ENCODE measurements around the gene KCNN2. TPM values are rescaled to one million over a fixed set of nuclear protein-coding genes. Genes with fewer than 3 reads are reported as not detected.

Gene KCNN2
- total and polyA plus RNA-seq, 2 donors (not counting 1 experiment from before 2014, with no cell fraction given), result 0.08 to 0.50 TPM

DNA sequence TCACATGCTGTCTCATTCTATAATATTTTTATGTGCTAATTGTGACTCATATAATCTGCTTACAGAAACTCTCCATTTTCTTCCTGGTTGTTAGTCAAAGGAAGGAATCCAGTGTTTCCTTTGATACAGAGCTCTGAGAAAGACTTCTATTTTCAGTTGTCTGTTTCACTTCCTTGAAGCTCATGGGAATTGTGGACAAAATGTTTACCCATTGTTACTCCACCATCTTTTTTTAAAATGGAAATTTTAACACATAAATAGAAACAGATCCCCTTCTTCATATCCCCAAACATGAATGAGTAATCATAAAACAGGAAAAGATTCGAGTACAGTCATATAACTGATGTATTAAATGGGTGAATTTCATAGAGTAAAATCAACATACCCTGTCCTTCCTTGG, 42.0 kb upstream of the KCNN2 start:
- no peak for TF ChIP-seq EZH2 (IDR thresholded peaks at IDR 0.05; ENCODE audit: low read length, missing control alignments)
- TF ChIP-seq, protein P1, sequence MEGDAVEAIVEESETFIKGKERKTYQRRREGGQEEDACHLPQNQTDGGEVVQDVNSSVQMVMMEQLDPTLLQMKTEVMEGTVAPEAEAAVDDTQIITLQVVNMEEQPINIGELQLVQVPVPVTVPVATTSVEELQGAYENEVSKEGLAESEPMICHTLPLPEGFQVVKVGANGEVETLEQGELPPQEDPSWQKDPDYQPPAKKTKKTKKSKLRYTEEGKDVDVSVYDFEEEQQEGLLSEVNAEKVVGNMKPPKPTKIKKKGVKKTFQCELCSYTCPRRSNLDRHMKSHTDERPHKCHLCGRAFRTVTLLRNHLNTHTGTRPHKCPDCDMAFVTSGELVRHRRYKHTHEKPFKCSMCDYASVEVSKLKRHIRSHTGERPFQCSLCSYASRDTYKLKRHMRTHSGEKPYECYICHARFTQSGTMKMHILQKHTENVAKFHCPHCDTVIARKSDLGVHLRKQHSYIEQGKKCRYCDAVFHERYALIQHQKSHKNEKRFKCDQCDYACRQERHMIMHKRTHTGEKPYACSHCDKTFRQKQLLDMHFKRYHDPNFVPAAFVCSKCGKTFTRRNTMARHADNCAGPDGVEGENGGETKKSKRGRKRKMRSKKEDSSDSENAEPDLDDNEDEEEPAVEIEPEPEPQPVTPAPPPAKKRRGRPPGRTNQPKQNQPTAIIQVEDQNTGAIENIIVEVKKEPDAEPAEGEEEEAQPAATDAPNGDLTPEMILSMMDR (conservative IDR thresholded peaks at IDR 0.05 in 1 of 2, IDR thresholded peaks at IDR 0.05 in 1 of 2; ENCODE audit: low read depth in 1 of 2, low read length in 2 of 2), result no peak
- H3K4me2 ChIP-seq (ENCODE audit: extremely low read depth, insufficient read depth, low read length), result no peak overlapping the region
- H2AFZ ChIP-seq (ENCODE audit: low read length), result no peak overlapping the region
- no peaks in the 10 kb centered on the region for H3K4me1 ChIP-seq (ENCODE audit: control insufficient read depth, extremely low read depth, insufficient read depth, low read length)
- no peaks in the 10 kb centered on the region for H4K20me1 ChIP-seq (ENCODE audit: control insufficient read depth, extremely low read depth, insufficient read depth, low read length)
- no peaks in the 10 kb centered on the region for H3K27me3 ChIP-seq (ENCODE audit: control insufficient read depth, insufficient read depth, low read length)
- no peak overlapping the region for H3K4me3 ChIP-seq (replicated peaks in 1 of 4; ENCODE audit: control extremely low read depth in 1 of 4, insufficient read depth in 1 of 4, low read depth in 3 of 4, low read length in 4 of 4)
- peak in 1 of 2 donors; percentile 40 for DNase-seq (ENCODE audit: low read depth in 2 of 2)
- no peak overlapping the region for H3K27ac ChIP-seq (ENCODE audit: insufficient read depth, low read length)
- no peak overlapping the region for H3K9ac ChIP-seq (ENCODE audit: insufficient read depth, low read length)
- no peaks in the 10 kb centered on the region for H3K36me3 ChIP-seq (ENCODE audit: control insufficient read depth, insufficient read depth, low read length)
- H3K9me3 ChIP-seq (ENCODE audit: control insufficient read depth, insufficient read depth, low read depth, low read length), result no peaks in the 10 kb centered on the region
- no peaks in the 10 kb centered on the region for H3K79me2 ChIP-seq (ENCODE audit: control insufficient read depth, insufficient read depth, low read length)

DNA sequence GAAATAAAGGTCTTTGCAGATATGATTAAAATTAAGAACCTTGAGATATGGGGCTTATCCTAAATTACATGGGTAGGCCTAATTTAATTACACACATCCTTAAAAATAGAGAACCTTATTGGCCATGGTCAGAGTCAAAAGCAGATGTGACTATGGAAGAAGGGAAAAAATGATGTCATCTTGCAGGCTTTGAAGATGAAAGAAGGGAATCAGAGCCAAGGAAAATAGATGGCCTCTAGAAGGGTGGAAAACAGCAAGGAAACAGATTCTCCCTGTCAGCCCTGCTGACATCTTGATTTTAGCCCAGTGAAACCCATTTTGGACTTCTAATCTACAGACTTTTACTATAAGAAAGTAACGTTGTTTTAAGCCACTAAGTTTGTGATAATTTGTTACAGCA, 37.6 kb upstream of the KCNN2 start:
- no peaks in the 10 kb centered on the region for H3K36me3 ChIP-seq (ENCODE audit: control insufficient read depth, insufficient read depth, low read length)
- H3K9me3 ChIP-seq (ENCODE audit: control insufficient read depth, insufficient read depth, low read depth, low read length), result no peaks in the 10 kb centered on the region
- no peak overlapping the region for H3K4me3 ChIP-seq (replicated peaks in 1 of 4; ENCODE audit: control extremely low read depth in 1 of 4, insufficient read depth in 1 of 4, low read depth in 3 of 4, low read length in 4 of 4)
- no peaks in the 10 kb centered on the region for H3K4me1 ChIP-seq (ENCODE audit: control insufficient read depth, extremely low read depth, insufficient read depth, low read length)
- H3K27ac ChIP-seq (ENCODE audit: insufficient read depth, low read length), result no peak overlapping the region
- H4K20me1 ChIP-seq (ENCODE audit: control insufficient read depth, extremely low read depth, insufficient read depth, low read length), result no peaks in the 10 kb centered on the region
- H2AFZ ChIP-seq (ENCODE audit: low read length), result no peak overlapping the region
- TF ChIP-seq, protein P1 (conservative IDR thresholded peaks at IDR 0.05 in 1 of 2, IDR thresholded peaks at IDR 0.05 in 1 of 2; ENCODE audit: low read depth in 1 of 2, low read length in 2 of 2), result no peak
- no peak for TF ChIP-seq EZH2 (IDR thresholded peaks at IDR 0.05; ENCODE audit: low read length, missing control alignments)
- H3K9ac ChIP-seq (ENCODE audit: insufficient read depth, low read length), result no peak overlapping the region
- no peak overlapping the region for H3K4me2 ChIP-seq (ENCODE audit: extremely low read depth, insufficient read depth, low read length)
- no peaks in the 10 kb centered on the region for H3K79me2 ChIP-seq (ENCODE audit: control insufficient read depth, insufficient read depth, low read length)
- no peak for DNase-seq (ENCODE audit: low read depth in 2 of 2)
- H3K27me3 ChIP-seq (ENCODE audit: control insufficient read depth, insufficient read depth, low read length), result no peaks in the 10 kb centered on the region

DNA sequence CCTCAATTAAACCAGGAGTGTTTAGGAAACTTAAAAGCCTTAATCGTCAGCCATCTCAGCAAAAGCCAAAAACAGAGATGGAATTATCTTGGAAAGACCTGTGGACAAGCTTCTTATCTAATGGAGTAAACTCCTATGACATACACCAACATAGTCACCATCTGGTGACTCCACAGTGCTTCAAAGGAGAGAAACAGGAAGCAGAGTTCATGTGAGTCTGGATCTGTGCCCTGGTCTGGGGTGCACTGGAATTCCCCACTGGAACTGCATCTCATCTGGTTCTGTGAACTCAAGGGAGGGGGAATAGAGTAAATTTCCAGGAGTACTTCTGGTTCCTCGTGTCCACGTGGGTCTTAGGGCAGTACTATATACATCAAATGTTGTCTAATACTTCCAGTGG, 36.3 kb upstream of the KCNN2 start:
- Histone ChIP-seq H3K27ac (ENCODE audit: insufficient read depth, low read length) (no peak overlapping the region), H3K79me2 (ENCODE audit: control insufficient read depth, insufficient read depth, low read length) (no peaks in the 10 kb centered on the region), H3K4me3 (replicated peaks in 1 of 4; ENCODE audit: control extremely low read depth in 1 of 4, insufficient read depth in 1 of 4, low read depth in 3 of 4, low read length in 4 of 4) (no peak overlapping the region), H3K4me2 (ENCODE audit: extremely low read depth, insufficient read depth, low read length) (no peak overlapping the region), H3K9me3 (ENCODE audit: control insufficient read depth, insufficient read depth, low read depth, low read length) (no peaks in the 10 kb centered on the region), H3K27me3 (ENCODE audit: control insufficient read depth, insufficient read depth, low read length) (no peaks in the 10 kb centered on the region), H3K9ac (ENCODE audit: insufficient read depth, low read length) (no peak overlapping the region), H3K36me3 (ENCODE audit: control insufficient read depth, insufficient read depth, low read length) (no peaks in the 10 kb centered on the region), H4K20me1 (ENCODE audit: control insufficient read depth, extremely low read depth, insufficient read depth, low read length) (no peaks in the 10 kb centered on the region), H3K4me1 (ENCODE audit: control insufficient read depth, extremely low read depth, insufficient read depth, low read length) (no peaks in the 10 kb centered on the region), H2AFZ (ENCODE audit: low read length) (no peak overlapping the region)
- TF ChIP-seq, protein P1 (conservative IDR thresholded peaks at IDR 0.05 in 1 of 2, IDR thresholded peaks at IDR 0.05 in 1 of 2; ENCODE audit: low read depth in 1 of 2, low read length in 2 of 2), result no peak
- TF ChIP-seq EZH2 (IDR thresholded peaks at IDR 0.05; ENCODE audit: low read length, missing control alignments), result no peak
- peak; percentile 38 to 42 for DNase-seq (ENCODE audit: low read depth in 2 of 2)

All from fibroblast of lung (primary cell).